ENCODE data around the gene PFDN6. TPM values are rescaled to one million over a fixed set of nuclear protein-coding genes. Genes with fewer than 3 reads are reported as not detected.

Gene PFDN6
- total and polyA plus RNA-seq, 2 of the 13 experiments (the other 11 are each of a cell fraction or from before 2014, with no cell fraction given) = 75.5 to 87.0 TPM

DNA sequence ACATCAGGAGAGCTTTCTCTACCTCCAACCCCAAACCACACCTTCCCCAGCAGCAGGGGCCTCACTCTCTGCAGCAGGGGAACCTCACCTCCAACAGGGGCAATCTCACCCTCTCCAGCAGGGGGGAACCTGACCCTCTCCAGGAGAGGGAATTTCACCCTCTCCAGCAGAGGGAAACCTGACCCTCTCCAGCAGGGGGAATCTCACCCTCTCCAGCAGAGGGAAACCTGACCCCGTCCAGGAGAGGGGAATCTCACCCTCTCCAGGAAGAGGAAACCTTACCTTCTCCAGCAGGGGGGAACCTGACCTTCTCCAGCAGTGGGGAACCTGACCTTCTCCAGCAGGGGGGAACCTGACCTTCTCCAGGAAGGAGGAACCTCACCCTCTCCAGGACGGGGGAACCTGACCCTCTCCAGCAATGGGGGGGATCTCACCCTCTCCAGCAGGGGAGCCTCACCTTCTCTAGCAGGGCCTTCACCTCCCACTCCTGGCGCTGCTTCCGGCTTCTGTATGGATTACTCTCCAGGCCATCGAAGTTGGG, 9.4 kb upstream of the PFDN6 start (continued):
- TF ChIP-seq, protein P1, sequence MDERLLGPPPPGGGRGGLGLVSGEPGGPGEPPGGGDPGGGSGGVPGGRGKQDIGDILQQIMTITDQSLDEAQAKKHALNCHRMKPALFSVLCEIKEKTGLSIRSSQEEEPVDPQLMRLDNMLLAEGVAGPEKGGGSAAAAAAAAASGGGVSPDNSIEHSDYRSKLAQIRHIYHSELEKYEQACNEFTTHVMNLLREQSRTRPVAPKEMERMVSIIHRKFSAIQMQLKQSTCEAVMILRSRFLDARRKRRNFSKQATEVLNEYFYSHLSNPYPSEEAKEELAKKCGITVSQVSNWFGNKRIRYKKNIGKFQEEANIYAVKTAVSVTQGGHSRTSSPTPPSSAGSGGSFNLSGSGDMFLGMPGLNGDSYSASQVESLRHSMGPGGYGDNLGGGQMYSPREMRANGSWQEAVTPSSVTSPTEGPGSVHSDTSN (CRISPR knock-in tag; IDR thresholded peaks at IDR 0.05) = no peak
- no peak for TF ChIP-seq ZNF441 (CRISPR knock-in tag; IDR thresholded peaks at IDR 0.05; ENCODE audit: borderline replicate concordance)
- no peak for TF ChIP-seq ZNF253 (CRISPR knock-in tag; IDR thresholded peaks at IDR 0.05; ENCODE audit: borderline replicate concordance)
- TF ChIP-seq BRD4 (CRISPR knock-in tag; IDR thresholded peaks at IDR 0.05) = 0 out of 2 replicates have a peak, but pooled peaks have one; percentile 25
- TF ChIP-seq ETV5 (CRISPR knock-in tag; IDR thresholded peaks at IDR 0.05; ENCODE audit: borderline replicate concordance) = peak; percentile 31; the same call in 1 of the 2 replicates
- TF ChIP-seq ZNF546 (CRISPR knock-in tag; conservative IDR thresholded peaks at IDR 0.05) = no peak
- peak; percentile 99 for TF ChIP-seq XRCC5 (optimal IDR thresholded peaks at IDR 0.05; ENCODE audit: low read length)
- 0 out of 2 replicates have a peak, but pooled peaks have one; percentile 10 for TF ChIP-seq SOX5 (CRISPR knock-in tag; IDR thresholded peaks at IDR 0.05; ENCODE audit: borderline replicate concordance)
- no peak for TF ChIP-seq PCBP2 (optimal IDR thresholded peaks at IDR 0.05; ENCODE audit: low read depth, low read length, poor library complexity, severe bottlenecking)
- TF ChIP-seq DR1 (CRISPR knock-in tag; IDR thresholded peaks at IDR 0.05) = no peak; the same call in 1 of the 2 replicates
- no peak for TF ChIP-seq ZNF567 (CRISPR knock-in tag; IDR thresholded peaks at IDR 0.05; ENCODE audit: borderline replicate concordance)
- no peak for TF ChIP-seq SPEN (CRISPR knock-in tag; IDR thresholded peaks at IDR 0.05; ENCODE audit: low read depth)
- TF ChIP-seq ZNF547 (CRISPR knock-in tag; IDR thresholded peaks at IDR 0.05) = no peak
- TF ChIP-seq ZNF460 (CRISPR knock-in tag; IDR thresholded peaks at IDR 0.05; ENCODE audit: borderline replicate concordance) = no peak
- no peak for TF ChIP-seq MBNL3 (CRISPR knock-in tag; conservative IDR thresholded peaks at IDR 0.05)
- no peak for TF ChIP-seq ZNF180 (CRISPR knock-in tag; IDR thresholded peaks at IDR 0.05; ENCODE audit: borderline replicate concordance, low read depth)
- TF ChIP-seq, protein P2, sequence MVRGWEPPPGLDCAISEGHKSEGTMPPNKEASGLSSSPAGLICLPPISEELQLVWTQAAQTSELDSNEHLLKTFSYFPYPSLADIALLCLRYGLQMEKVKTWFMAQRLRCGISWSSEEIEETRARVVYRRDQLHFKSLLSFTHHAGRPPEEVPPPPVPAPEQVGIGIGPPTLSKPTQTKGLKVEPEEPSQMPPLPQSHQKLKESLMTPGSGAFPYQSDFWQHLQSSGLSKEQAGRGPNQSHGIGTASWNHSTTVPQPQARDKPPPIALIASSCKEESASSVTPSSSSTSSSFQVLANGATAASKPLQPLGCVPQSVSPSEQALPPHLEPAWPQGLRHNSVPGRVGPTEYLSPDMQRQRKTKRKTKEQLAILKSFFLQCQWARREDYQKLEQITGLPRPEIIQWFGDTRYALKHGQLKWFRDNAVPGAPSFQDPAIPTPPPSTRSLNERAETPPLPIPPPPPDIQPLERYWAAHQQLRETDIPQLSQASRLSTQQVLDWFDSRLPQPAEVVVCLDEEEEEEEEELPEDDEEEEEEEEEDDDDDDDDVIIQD (CRISPR knock-in tag; IDR thresholded peaks at IDR 0.05; ENCODE audit: low read depth) = 0 out of 2 replicates have a peak, but pooled peaks have one; percentile 25
- TF ChIP-seq, protein P3, sequence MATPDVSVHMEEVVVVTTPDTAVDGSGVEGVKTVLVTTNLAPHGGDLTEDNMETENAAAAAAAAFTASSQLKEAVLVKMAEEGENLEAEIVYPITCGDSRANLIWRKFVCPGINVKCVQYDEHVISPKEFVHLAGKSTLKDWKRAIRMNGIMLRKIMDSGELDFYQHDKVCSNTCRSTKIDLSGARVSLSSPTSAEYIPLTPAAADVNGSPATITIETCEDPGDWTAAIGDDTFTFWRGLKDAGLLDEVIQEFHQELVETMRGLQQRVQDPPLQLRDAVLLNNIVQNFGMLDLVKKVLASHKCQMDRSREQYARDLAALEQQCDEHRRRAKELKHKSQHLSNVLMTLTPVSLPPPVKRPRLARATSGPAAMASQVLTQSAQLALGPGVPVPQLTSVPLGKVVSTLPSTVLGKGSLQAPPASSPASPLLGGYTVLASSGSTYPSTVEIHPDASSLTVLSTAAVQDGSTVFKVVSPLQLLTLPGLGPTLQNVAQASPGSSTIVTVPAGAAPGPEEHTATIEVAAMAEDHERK (CRISPR knock-in tag; IDR thresholded peaks at IDR 0.05; ENCODE audit: low read depth) = no peak
